ENCODE data around the gene POC1A.

- no peak for TF ChIP-seq POLR2A (IDR thresholded peaks at IDR 0.05)
- no peak for TF ChIP-seq CTCF (IDR thresholded peaks at IDR 0.05)
- TF ChIP-seq EP300 (IDR thresholded peaks at IDR 0.05), result no peak
Measured at GRCh38 chr3:52112056-52112455, 42.2 kb downstream of the POC1A start.
